Large intestine (tissue), 3 donors: Measurements from ENCODE around the gene FEM1B. TPM values are rescaled to one million over a fixed set of nuclear protein-coding genes. Genes with fewer than 3 reads are reported as not detected.

Experiments used
- DNase-seq, 2 donors: peaks; one replicate each; pipeline versions ENCODE4 v3.0.0 to v3.0.0-alpha.2; 2013
- H3K27ac ChIP-seq: one replicate; pipeline ENCODE4 v1.5.1; 2013; ENCODE audit warnings: low read length
- H3K27me3 ChIP-seq: 2 replicates; pipeline ENCODE4 v1.6.1; 2013; ENCODE audit warnings: low read length; ENCODE audit not compliant: control insufficient read depth, insufficient read depth
- H3K36me3 ChIP-seq: 2 replicates; pipeline ENCODE4 v1.6.1; 2013; ENCODE audit warnings: low read length; ENCODE audit not compliant: control insufficient read depth, insufficient read depth
- H3K4me1 ChIP-seq: one replicate; pipeline ENCODE4 v1.6.1; 2013; ENCODE audit warnings: low read length; ENCODE audit not compliant: control insufficient read depth, insufficient read depth
- H3K4me3 ChIP-seq: one replicate; pipeline ENCODE4 v1.5.1; 2013; ENCODE audit warnings: low read length
- H3K9me3 ChIP-seq: one replicate; pipeline ENCODE4 v1.6.1; 2013; ENCODE audit warnings: mild to moderate bottlenecking, low read depth, low read length, moderate library complexity; ENCODE audit not compliant: control insufficient read depth
- WGBS: methylation state at CpG from one replicate; pipeline ENCODE4 v1.1.5; 2013; ENCODE audit warnings: low lambda C conversion rate; ENCODE audit not compliant: insufficient coverage; 5-methylcytosine and 5-hydroxymethylcytosine counted together
- polyA plus RNA-seq: library from polyadenylated mRNA; unstranded; fragments of 120-200 nt; gene quantifications from one replicate; pipeline ENCODE4 v1.2.1, GENCODE V29; 2013

Gene FEM1B
- polyA plus RNA-seq, 1 donor, result 49.3 TPM

DNA sequence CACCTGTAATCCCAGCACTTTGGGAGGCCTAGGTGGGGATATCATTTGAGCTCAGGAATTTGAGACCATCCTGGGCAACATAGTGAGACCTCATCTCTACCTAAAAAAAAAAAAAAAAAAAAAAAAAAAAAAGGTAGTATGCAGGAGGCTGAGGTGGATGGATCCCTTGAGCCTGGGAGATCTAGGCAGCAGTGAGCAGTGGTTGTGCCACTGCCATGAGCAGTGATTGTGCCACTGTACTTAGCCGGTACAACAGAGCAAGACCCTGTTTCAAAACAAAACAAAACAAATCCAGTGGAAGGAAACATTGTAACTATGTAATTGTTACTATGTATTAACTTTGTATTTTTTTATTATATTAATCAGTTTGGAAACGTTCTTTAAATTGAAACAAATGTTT is 5.9 kb downstream of the FEM1B start:
- Histone ChIP-seq H3K9me3 (no peaks in the 10 kb centered on the region), H3K4me1 (peaks cover 12% of the 10 kb centered on the region), H3K4me3 (no peak overlapping the region), H3K36me3 (peaks cover 9% of the 10 kb centered on the region), H3K27me3 (no peaks in the 10 kb centered on the region), H3K27ac (no peak overlapping the region)
- no peak for DNase-seq
- 80% methylated on average over 1 of the region's 2 CpGs for WGBS

DNA sequence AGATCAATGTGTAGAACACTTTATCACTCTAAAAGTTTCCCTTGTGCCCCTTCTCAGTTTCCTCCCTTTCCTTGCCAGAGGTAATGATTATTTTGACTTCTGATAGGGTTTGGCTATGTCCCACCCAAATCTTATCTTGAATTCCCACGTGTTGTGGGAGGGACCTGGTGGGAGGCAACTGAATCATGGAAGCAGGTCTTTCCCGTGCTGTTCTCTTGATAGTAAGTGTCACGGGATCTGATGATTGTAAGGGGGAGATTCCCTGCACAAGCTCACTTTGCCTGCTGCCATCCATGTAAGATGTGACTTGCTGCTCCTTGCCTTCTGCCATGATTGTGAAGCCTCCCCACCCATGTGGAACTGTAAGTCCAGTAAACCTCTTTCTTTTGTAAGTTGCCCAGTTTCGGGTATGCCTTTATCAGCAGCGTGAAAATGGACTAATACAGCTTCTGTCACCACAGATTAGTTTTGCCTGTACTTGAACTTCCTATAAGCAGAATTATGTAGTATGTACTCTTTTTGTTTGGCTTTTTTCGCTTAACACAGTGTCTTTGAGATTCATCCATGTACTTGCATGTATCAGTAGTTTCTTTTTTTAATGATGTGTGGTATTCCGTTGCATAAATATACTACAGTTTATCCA is 7.2 kb downstream of the FEM1B start:
- H3K27ac ChIP-seq, result peak overlapping the region; percentile 43
- H3K4me1 ChIP-seq, result peaks cover 12% of the 10 kb centered on the region
- H3K36me3 ChIP-seq, result peaks cover 16% of the 10 kb centered on the region
- no peak for DNase-seq
- WGBS, result 100% methylated on average over 2 of the region's 7 CpGs
- H3K9me3 ChIP-seq, result no peaks in the 10 kb centered on the region
- no peak overlapping the region for H3K4me3 ChIP-seq
- H3K27me3 ChIP-seq, result no peaks in the 10 kb centered on the region

DNA sequence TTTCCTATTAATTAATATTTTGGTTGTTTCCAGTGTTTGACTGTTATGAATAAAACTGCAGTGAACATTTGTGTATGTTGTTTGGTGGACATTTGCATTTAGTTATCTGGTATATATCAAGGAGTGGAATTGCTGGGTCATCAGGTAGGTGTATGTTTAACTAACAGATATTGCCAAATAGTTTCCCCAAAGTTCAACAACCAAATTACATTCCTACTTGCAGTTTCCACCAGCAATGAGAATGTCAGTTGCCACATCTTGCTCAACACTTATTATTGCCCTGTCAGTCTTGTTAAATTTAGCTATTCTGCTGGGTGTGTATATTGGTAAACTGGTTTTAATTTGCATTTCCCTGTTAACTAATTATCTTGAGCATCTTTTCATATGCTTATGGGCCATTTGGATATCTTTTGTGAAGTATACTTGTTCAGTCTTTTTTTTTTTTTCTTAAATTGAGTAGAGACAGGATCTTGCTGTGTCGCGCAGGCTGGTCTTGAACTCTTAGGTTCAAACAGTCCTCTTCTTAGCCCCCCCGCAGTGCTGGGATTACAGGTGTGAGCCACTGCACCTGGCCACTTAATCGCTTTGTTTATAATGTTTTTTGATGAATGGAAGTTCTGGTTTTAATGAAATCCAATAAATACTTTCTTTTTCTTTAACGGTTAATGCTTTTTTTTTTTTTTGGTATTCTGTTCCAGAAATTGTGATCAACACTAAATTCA is 7.9 kb downstream of the FEM1B start:
- DNase-seq, result peak; percentile 52 to 74
- Histone ChIP-seq H3K4me1 (peaks cover 8% of the 10 kb centered on the region), H3K27ac (peak overlapping the region; percentile 43), H3K27me3 (no peaks in the 10 kb centered on the region), H3K36me3 (peaks cover 23% of the 10 kb centered on the region), H3K4me3 (no peak overlapping the region), H3K9me3 (no peaks in the 10 kb centered on the region)
- WGBS, result 86% methylated on average over 1 of the region's 5 CpGs

- no peak for DNase-seq
- peaks cover 5% of the 10 kb centered on the region for H3K4me1 ChIP-seq
- no peak overlapping the region for H3K4me3 ChIP-seq
- no peaks in the 10 kb centered on the region for H3K9me3 ChIP-seq
- H3K27ac ChIP-seq, result peak overlapping the region; percentile 25
- peaks cover 29% of the 10 kb centered on the region for H3K36me3 ChIP-seq
- no peaks in the 10 kb centered on the region for H3K27me3 ChIP-seq
- WGBS, result no CpG with 5 or more reads among the region's 5 CpGs
Measured at GRCh38 chr15:68286256-68286655, 8.7 kb downstream of the FEM1B start.

DNA sequence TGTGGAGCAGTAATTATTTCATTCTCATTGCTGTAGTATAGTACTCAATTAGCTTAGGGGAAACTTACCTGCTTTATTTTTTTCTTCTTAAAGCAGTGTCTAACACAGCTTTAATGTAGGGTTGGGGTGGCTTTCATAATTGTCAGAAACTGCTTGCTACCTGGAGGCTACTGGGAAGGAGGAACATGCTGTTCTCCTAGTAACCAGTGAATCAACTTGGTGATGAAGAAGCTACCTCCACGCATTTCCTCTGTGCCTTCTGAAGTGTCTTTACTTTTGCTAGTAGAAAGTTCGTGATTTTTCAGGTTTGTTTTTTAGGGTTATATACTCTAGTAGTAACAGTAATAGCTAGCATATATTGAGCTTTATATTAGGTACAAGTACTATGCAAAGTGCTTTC is 11.5 kb downstream of the FEM1B start:
- no peak overlapping the region for H3K27ac ChIP-seq
- no peak overlapping the region for H3K4me3 ChIP-seq
- no peak for DNase-seq
- peaks cover 36% of the 10 kb centered on the region for H3K36me3 ChIP-seq
- no CpG with 5 or more reads among the region's 2 CpGs for WGBS
- no peaks in the 10 kb centered on the region for H3K27me3 ChIP-seq
- H3K9me3 ChIP-seq, result no peaks in the 10 kb centered on the region
- peaks cover 5% of the 10 kb centered on the region for H3K4me1 ChIP-seq

DNA sequence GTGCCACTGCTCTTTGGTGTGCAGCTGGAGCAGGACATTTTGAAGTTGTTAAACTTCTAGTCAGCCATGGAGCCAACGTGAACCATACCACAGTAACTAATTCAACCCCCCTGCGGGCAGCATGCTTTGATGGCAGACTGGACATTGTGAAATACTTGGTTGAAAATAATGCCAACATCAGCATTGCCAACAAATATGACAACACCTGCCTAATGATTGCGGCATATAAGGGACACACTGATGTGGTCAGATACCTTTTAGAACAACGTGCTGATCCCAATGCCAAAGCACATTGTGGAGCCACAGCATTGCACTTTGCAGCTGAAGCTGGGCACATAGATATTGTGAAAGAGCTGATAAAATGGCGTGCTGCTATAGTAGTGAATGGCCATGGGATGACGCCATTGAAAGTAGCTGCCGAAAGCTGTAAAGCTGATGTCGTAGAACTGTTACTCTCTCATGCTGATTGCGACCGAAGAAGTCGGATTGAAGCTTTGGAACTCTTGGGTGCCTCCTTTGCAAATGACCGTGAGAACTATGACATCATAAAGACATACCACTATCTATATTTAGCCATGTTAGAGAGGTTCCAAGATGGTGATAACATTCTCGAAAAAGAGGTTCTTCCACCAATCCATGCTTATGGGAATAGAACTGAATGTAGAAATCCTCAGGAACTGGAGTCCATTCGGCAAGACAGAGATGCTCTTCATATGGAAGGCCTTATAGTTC is 12.2 kb downstream of the FEM1B start:
- WGBS, result 100% methylated on average over 1 of the region's 14 CpGs
- Histone ChIP-seq H3K4me3 (no peak overlapping the region), H3K27me3 (no peaks in the 10 kb centered on the region), H3K36me3 (peaks cover 32% of the 10 kb centered on the region), H3K27ac (no peak overlapping the region), H3K4me1 (peaks cover 1% of the 10 kb centered on the region), H3K9me3 (no peaks in the 10 kb centered on the region)
- no peak for DNase-seq

DNA sequence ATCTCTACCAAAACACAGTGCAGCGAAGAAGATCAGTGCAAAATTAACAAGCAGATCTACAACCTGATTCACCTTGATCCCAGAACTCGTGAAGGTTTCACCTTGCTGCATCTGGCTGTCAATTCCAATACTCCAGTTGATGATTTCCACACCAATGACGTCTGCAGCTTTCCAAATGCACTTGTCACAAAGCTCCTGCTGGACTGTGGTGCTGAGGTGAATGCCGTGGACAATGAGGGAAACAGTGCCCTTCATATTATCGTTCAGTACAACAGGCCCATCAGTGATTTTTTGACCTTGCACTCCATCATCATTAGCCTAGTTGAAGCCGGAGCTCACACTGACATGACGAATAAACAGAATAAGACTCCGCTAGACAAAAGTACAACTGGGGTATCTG is 13.2 kb downstream of the FEM1B start:
- DNase-seq, result no peak
- H3K27ac ChIP-seq, result no peak overlapping the region
- no CpG with 5 or more reads among the region's 8 CpGs for WGBS
- H3K4me3 ChIP-seq, result no peak overlapping the region
- H3K9me3 ChIP-seq, result no peaks in the 10 kb centered on the region
- peaks cover 30% of the 10 kb centered on the region for H3K36me3 ChIP-seq
- no peaks in the 10 kb centered on the region for H3K27me3 ChIP-seq
- no peaks in the 10 kb centered on the region for H3K4me1 ChIP-seq

GRCh38 chr15:68292157-68292781 is 14.7 kb downstream of the FEM1B start:
- Histone ChIP-seq H3K4me1 (no peaks in the 10 kb centered on the region), H3K27ac (no peak overlapping the region), H3K4me3 (no peak overlapping the region), H3K9me3 (no peaks in the 10 kb centered on the region), H3K27me3 (no peaks in the 10 kb centered on the region), H3K36me3 (peaks cover 30% of the 10 kb centered on the region)
- DNase-seq, result no peak

GRCh38 chr15:68292967-68293366 is 15.4 kb downstream of the FEM1B start:
- Histone ChIP-seq H3K4me3 (no peak overlapping the region), H3K9me3 (no peaks in the 10 kb centered on the region), H3K36me3 (peaks cover 32% of the 10 kb centered on the region), H3K27me3 (no peaks in the 10 kb centered on the region), H3K4me1 (no peaks in the 10 kb centered on the region), H3K27ac (no peak overlapping the region)
- no peak for DNase-seq

DNA sequence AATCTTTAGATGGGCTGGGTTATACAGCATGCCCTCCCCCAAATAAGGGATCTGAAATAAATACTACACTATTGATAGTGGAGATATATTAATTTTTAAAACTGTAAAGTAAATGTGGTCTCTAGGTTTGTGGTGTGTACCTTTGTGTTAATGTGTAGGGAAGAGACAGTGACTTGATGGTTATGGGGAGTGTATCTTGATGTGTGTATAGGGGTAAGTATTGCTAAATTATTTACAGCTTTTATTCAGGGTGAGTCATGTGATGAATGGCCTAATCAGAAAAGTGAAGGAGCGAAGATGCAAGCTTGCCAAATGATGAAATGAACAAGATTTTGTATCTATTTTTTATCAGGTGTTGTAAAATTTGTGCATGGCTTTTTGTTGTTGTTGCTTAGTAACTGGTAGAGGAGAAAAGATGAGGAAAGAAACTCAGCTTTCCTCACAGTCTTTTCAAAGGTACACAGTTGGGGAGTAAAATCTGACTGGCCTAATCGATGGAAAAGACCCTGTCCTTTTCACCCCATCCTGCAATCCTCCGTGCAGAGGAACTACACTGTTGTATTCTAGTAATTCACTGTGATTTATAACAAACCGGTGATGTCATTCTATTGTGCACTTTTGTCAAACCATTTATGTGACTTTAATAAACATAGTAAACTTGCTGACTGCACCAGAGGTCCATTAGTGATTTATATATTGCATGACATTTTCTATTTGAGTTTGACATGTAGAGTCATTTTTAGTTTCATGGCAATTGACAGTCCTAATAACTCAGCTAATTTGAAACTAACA is 17.7 kb downstream of the FEM1B start:
- Histone ChIP-seq H3K36me3 (peaks cover 19% of the 10 kb centered on the region), H3K27me3 (no peaks in the 10 kb centered on the region), H3K4me1 (peaks cover 16% of the 10 kb centered on the region), H3K27ac (no peak overlapping the region), H3K4me3 (no peak overlapping the region), H3K9me3 (no peaks in the 10 kb centered on the region)
- 90% methylated on average over 2 of the region's 4 CpGs for WGBS
- DNase-seq, result no peak
